HepG2 (cell line): ENCODE measurements around the gene CLASP2. TPM values are rescaled to one million over a fixed set of nuclear protein-coding genes. Genes with fewer than 3 reads are reported as not detected.

Experiments
- DMAP1 ChIP-seq: IDR thresholded peaks from 2 replicates; pipeline ENCODE4 v1.6.1; 2016
- GLI4 ChIP-seq: sonication (generic); formaldehyde crosslinking; IDR thresholded peaks from 2 replicates; pipeline ENCODE4 v1.5.1; 2020; ENCODE audit warnings: missing genetic modification reagents, mild to moderate bottlenecking, moderate library complexity, borderline replicate concordance
- GZF1 ChIP-seq: sonication (generic); formaldehyde crosslinking; IDR thresholded peaks from 2 replicates; pipeline ENCODE4 v1.5.1; 2020; ENCODE audit warnings: mild to moderate bottlenecking, missing genetic modification reagents
- HDAC2 ChIP-seq: sonication (generic); formaldehyde crosslinking; IDR thresholded peaks from 2 replicates; pipeline ENCODE4 v1.4.0; 2020; ENCODE audit warnings: missing genetic modification reagents
- IRF2 ChIP-seq: IDR thresholded peaks from 2 replicates; pipeline ENCODE4 v1.6.1; 2018; ENCODE audit warnings: missing genetic modification reagents, missing compliant biosample characterization
- ISX ChIP-seq: sonication (generic); formaldehyde crosslinking; conservative IDR thresholded peaks from 2 replicates; pipeline ENCODE4 v1.5.0; 2020; ENCODE audit warnings: missing genetic modification reagents
- LCORL ChIP-seq, 2 experiments: fragments of 450-650 bp in 1 of 2; sonication (generic) in 1 of 2; formaldehyde crosslinking in 1 of 2; IDR thresholded peaks; 2 replicates each; pipeline versions ENCODE4 v1.5.0 to v1.6.1; 2017 to 2020; ENCODE audit warnings: antibody characterized with exemption in 1 of 2, missing genetic modification reagents in 1 of 2
- NFYB ChIP-seq: sonication (generic); formaldehyde crosslinking; IDR thresholded peaks from 2 replicates; pipeline ENCODE4 v1.4.0; 2020; ENCODE audit warnings: missing genetic modification reagents
- PHF21A ChIP-seq: sonication (generic); formaldehyde crosslinking; IDR thresholded peaks from 2 replicates; pipeline ENCODE4 v1.5.0; 2020; ENCODE audit warnings: mild to moderate bottlenecking, missing genetic modification reagents
- RARA ChIP-seq: IDR thresholded peaks from 2 replicates; pipeline ENCODE4 v1.6.1; 2016; ENCODE audit warnings: missing genetic modification reagents, missing compliant biosample characterization
- RELA ChIP-seq: sonication (generic); formaldehyde crosslinking; IDR thresholded peaks from 2 replicates; pipeline ENCODE4 v1.4.0; 2020; ENCODE audit warnings: missing genetic modification reagents
- RXRB ChIP-seq: IDR thresholded peaks from 2 replicates; pipeline ENCODE4 v1.6.1; 2016; ENCODE audit warnings: borderline replicate concordance, missing genetic modification reagents, missing compliant biosample characterization
- THAP7 ChIP-seq: sonication (generic); formaldehyde crosslinking; IDR thresholded peaks from 2 replicates; pipeline ENCODE4 v1.8.1; 2023; ENCODE audit warnings: mild to moderate bottlenecking, missing genetic modification reagents
- TOE1 ChIP-seq: sonication (generic); formaldehyde crosslinking; IDR thresholded peaks from 2 replicates; pipeline ENCODE4 v1.4.0; 2020; ENCODE audit warnings: mild to moderate bottlenecking, missing genetic modification reagents
- U2AF2 ChIP-seq: fragments of 200-400 bp; formaldehyde crosslinking; IDR thresholded peaks from 2 replicates; pipeline ENCODE4 v1.6.1; 2017; ENCODE audit warnings: low read depth, mild to moderate bottlenecking, low read length
- ZFP91 ChIP-seq: sonication (generic); formaldehyde crosslinking; IDR thresholded peaks from 2 replicates; pipeline ENCODE4 v1.9.0; 2022; ENCODE audit warnings: missing genetic modification reagents, mild to moderate bottlenecking, borderline replicate concordance
- ZIK1 ChIP-seq: sonication (generic); formaldehyde crosslinking; IDR thresholded peaks from 2 replicates; pipeline ENCODE4 v1.5.0; 2020; ENCODE audit warnings: mild to moderate bottlenecking, low read depth, missing genetic modification reagents, borderline replicate concordance
- ZMYM3 ChIP-seq: sonication (generic); formaldehyde crosslinking; IDR thresholded peaks from 2 replicates; pipeline ENCODE4 v1.5.1; 2020; ENCODE audit warnings: mild to moderate bottlenecking, missing genetic modification reagents
- ZNF180 ChIP-seq: sonication (generic); formaldehyde crosslinking; IDR thresholded peaks from 2 replicates; pipeline ENCODE4 v1.4.0; 2020; ENCODE audit warnings: low read depth, missing genetic modification reagents, borderline replicate concordance
- ZNF691 ChIP-seq: sonication (generic); formaldehyde crosslinking; IDR thresholded peaks from 2 replicates; pipeline ENCODE4 v1.4.0; 2020; ENCODE audit warnings: missing genetic modification reagents, low read depth, mild to moderate bottlenecking, borderline replicate concordance
- ZNF770 ChIP-seq: sonication (generic); formaldehyde crosslinking; IDR thresholded peaks from 2 replicates; pipeline ENCODE4 v1.5.0; 2020; ENCODE audit warnings: mild to moderate bottlenecking, missing genetic modification reagents
- ZNF850 ChIP-seq: sonication (generic); formaldehyde crosslinking; conservative IDR thresholded peaks from 2 replicates; pipeline ENCODE4 v1.9.0; 2021; ENCODE audit warnings: mild to moderate bottlenecking, missing genetic modification reagents
- polyA plus RNA-seq, 8 experiments: library from polyadenylated mRNA; depleted of rRNA in 3 of 8; stranded (reverse) in 7 of 8; unstranded in 1 of 8; fragments of >200 nt; fragmentation: Illumina TruSeq in 4 of 8; extraction: Trizol in 4 of 8; gene quantifications; 2 replicates each; pipeline versions ENCODE4 v1.2.1 to v1.2.3, GENCODE V29; 2011 to 2016; ENCODE audit warnings: low read depth in 4 of 8, missing spikeins in 1 of 8, mixed read lengths in 1 of 8; ENCODE audit not compliant: insufficient read depth in 1 of 8
- total RNA-seq, 5 experiments: library from RNA; depleted of rRNA; stranded (reverse); fragments of >200 nt; fragmentation: Illumina TruSeq; extraction: Trizol; gene quantifications; 2 replicates each; pipeline ENCODE4 v1.2.3, GENCODE V29; 2016; ENCODE audit warnings: low read depth in 1 of 5

CLASP2 gene
- total and polyA plus RNA-seq, 2 of the 13 experiments (the other 11 are each of a cell fraction or from before 2014, with no cell fraction given) = 15.7 to 34.8 TPM

- TF ChIP-seq ZNF691 (CRISPR knock-in tag) (peak; percentile 68; the same call in 1 of the 2 replicates), LCORL (IDR thresholded peaks at IDR 0.05) (no peak), LCORL (CRISPR knock-in tag; IDR thresholded peaks at IDR 0.05) (0 out of 2 replicates have a peak, but pooled peaks have one; percentile 17), RELA (CRISPR knock-in tag) (no peak), RXRB (0 out of 2 replicates have a peak, but pooled peaks have one; percentile 25), ZMYM3 (CRISPR knock-in tag) (peak; percentile 85), GZF1 (CRISPR knock-in tag) (no peak), ZFP91 (CRISPR knock-in tag) (peak; percentile 49; the same call in 1 of the 2 replicates), TOE1 (CRISPR knock-in tag) (0 out of 2 replicates have a peak, but pooled peaks have one; percentile 62), IRF2 (peak; percentile 40; the same call in 1 of the 2 replicates), U2AF2 (no peak), ISX (CRISPR knock-in tag) (no peak), GLI4 (CRISPR knock-in tag) (no peak), PHF21A (CRISPR knock-in tag) (peak; percentile 25; the same call in 1 of the 2 replicates), RARA (CRISPR knock-in tag) (0 out of 2 replicates have a peak, but pooled peaks have one; percentile 12), THAP7 (0 out of 2 replicates have a peak, but pooled peaks have one; percentile 22), HDAC2 (CRISPR knock-in tag) (peak; percentile 51; the same call in 1 of the 2 replicates), NFYB (peak; percentile 16; the same call in 1 of the 2 replicates), ZNF180 (CRISPR knock-in tag) (peak; percentile 74; the same call in 1 of the 2 replicates), ZNF850 (CRISPR knock-in tag) (no peak), ZNF770 (CRISPR knock-in tag) (peak; percentile 26; the same call in 1 of the 2 replicates), DMAP1 (peak; percentile 50; the same call in 1 of the 2 replicates), ZIK1 (CRISPR knock-in tag) (no peak)
Measured at GRCh38 chr3:33658991-33659848, 58.8 kb downstream of the CLASP2 start (continued).
